Right lobe of liver (tissue), 4 donors: ENCODE measurements around the gene P2RY8.

ENCODE experiments used
- POLR2A ChIP-seq: fragments of 450-650 bp; IDR thresholded peaks from one replicate; pipeline ENCODE4 v1.6.1; 2017; ENCODE audit warnings: antibody characterized with exemption, mild to moderate bottlenecking
- TF ChIP-seq, protein P1 (sequence below), 4 donors: fragments of 200-600 bp in 3 of 4; fragments of 450-650 bp in 1 of 4; IDR thresholded peaks; one replicate each; pipeline versions ENCODE4 v1.5.1 to v1.8.0; 2016 to 2022; ENCODE audit warnings: antibody characterized with exemption in 4 of 4, mild to moderate bottlenecking in 2 of 4
- donor health status: DM: no; HTN: no; CAD: no.
- donor health status: DM: no; HTN: no; CAD: no.
- donor health status: DM: no; HTN: yes; CAD: no.

DNA sequence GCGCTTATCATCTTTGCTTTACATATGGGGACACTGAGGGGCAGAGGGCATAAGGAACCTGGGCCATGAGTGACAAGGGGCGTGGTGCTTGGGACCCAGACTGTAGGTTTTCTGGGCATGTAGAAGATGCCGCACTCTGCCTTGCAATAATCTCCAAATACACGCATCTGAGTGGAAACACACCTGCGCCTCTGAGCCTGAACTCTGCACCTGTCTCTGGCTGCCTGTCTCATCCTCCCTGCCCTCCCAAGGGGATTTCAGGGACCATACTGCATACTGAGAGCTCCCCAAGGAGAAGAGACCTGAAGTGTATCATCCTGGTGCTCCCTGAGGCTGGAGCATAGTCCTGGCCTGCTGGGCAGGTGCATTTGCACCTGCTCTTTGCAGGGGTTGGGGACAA is 49.6 kb downstream of the P2RY8 start:
- TF ChIP-seq, protein P1, sequence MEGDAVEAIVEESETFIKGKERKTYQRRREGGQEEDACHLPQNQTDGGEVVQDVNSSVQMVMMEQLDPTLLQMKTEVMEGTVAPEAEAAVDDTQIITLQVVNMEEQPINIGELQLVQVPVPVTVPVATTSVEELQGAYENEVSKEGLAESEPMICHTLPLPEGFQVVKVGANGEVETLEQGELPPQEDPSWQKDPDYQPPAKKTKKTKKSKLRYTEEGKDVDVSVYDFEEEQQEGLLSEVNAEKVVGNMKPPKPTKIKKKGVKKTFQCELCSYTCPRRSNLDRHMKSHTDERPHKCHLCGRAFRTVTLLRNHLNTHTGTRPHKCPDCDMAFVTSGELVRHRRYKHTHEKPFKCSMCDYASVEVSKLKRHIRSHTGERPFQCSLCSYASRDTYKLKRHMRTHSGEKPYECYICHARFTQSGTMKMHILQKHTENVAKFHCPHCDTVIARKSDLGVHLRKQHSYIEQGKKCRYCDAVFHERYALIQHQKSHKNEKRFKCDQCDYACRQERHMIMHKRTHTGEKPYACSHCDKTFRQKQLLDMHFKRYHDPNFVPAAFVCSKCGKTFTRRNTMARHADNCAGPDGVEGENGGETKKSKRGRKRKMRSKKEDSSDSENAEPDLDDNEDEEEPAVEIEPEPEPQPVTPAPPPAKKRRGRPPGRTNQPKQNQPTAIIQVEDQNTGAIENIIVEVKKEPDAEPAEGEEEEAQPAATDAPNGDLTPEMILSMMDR (IDR thresholded peaks at IDR 0.05): no peak
- TF ChIP-seq POLR2A: no peak
